GM12875 (cell line): ENCODE results near the gene FAM3D.
"Not testable (repeated sequence)": the region's sequence is repeated elsewhere in the genome, so short reads cannot be mapped to it uniquely, and the experiment has no call there.

Source experiments
- H3K4me3 ChIP-seq: one replicate; pipeline ENCODE4 v1.5.1; 2011; ENCODE audit warnings: low read depth, low read length, control low read depth
- TF ChIP-seq, protein P1 (sequence below): IDR thresholded peaks from 2 replicates; pipeline ENCODE4 v1.5.1; 2011; ENCODE audit warnings: low read depth, mild to moderate bottlenecking, control low read depth, inconsistent platforms, low read length, moderate library complexity, borderline replicate concordance; ENCODE audit not compliant: insufficient read depth

Gene FAM3D

DNA sequence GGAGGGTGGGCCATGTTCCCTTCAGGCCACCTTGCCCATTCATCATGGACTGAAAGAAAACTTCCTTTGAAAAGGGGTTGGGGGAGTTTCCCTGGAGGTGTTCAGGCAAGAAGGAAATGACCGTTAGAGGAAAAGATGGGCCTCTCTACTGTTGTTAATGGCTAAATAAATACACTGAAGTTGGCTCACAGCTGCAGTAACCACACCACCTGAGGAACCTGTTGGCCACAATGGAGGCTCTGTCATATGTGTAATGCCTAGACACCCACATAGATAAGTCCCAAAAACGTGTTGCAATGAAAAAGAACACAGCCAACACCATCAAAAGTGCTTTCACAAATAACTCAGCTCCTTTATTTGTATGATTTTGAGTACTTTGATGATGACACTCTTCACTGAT lies 38.2 kb upstream of the FAM3D start:
- TF ChIP-seq, protein P1, sequence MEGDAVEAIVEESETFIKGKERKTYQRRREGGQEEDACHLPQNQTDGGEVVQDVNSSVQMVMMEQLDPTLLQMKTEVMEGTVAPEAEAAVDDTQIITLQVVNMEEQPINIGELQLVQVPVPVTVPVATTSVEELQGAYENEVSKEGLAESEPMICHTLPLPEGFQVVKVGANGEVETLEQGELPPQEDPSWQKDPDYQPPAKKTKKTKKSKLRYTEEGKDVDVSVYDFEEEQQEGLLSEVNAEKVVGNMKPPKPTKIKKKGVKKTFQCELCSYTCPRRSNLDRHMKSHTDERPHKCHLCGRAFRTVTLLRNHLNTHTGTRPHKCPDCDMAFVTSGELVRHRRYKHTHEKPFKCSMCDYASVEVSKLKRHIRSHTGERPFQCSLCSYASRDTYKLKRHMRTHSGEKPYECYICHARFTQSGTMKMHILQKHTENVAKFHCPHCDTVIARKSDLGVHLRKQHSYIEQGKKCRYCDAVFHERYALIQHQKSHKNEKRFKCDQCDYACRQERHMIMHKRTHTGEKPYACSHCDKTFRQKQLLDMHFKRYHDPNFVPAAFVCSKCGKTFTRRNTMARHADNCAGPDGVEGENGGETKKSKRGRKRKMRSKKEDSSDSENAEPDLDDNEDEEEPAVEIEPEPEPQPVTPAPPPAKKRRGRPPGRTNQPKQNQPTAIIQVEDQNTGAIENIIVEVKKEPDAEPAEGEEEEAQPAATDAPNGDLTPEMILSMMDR = no peak
- no peak overlapping the region for H3K4me3 ChIP-seq

DNA sequence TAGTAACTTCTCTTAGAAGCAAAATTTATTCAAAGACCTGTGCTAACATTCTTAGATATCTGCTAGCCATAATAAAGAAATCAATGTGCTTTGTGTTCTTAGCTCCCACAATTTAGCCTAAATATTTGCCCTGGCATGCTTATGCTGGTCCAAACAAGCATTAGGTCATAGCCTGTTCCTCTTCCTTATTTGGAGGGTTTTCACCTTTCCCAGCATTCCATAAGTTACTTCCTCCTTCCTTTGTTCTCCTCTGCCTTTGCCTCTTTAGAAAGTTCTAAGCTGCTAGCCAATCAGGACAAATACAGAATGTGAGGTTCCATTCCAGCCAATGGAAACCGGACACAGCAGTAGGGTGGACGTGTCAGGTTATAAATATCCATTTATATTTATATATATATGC lies 37.7 kb upstream of the FAM3D start:
- not testable (repeated sequence) for H3K4me3 ChIP-seq

DNA sequence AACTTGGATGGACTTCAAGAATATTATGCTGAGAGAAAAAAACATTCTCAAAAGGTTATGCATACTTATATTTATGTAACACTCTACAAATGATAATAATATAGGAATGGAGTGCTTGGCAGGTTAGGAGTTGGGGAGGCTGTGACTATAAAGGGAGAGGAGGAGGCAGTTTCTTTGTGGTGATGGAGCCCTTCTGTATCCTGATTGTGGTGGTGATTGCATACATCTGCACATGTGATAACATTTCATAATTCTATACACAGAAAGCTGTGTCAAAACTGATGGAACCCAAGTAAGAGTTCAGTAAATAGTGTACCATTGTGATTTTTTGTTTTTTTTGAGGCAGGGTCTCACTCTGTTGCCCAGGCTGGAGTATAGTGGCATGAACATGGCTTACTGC lies 31.7 kb upstream of the FAM3D start:
- H3K4me3 ChIP-seq = no peak overlapping the region
- TF ChIP-seq, protein P1 = no peak

DNA sequence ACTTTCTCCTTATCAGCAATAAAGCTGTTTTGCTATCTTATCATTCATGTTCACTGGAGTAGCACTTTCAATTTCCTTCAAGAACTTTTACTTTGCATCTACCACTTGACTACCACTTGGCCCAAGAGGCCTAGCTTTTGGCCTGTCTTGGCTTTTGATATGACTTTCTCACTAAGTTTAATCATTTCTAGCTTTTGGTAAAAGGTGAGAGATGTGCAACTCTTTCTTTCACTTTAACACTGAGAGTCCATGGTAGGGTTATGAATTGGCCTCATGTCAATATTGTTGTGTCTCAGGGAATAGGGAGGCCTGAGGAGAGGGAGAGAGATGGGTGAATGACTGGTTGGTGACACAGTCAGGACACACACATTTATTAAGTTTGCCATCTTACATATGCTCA lies 31.0 kb upstream of the FAM3D start:
- TF ChIP-seq, protein P1 = no peak

DNA sequence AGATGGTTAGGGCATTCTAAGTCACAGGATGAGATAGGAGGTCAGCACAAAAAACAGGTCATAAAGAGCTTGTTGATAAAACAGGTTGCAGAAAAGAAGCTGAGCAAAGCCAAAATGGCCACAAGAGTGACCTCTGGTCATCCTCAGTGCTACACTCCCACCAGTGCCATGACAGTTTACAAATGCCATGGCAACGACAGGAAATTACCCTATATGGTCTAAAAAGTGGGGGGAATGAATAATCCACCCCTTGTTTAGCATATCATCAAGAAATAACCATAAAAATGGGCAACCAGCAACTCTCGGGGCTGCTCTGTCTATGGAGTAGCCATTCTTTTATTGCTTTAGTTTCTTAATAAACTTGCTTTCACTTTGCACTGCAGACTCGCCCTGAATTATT lies 30.2 kb upstream of the FAM3D start:
- not testable (repeated sequence) for H3K4me3 ChIP-seq

More for the DNA sequence above, 31.0 kb upstream of the FAM3D start:
- no peak overlapping the region for H3K4me3 ChIP-seq

DNA sequence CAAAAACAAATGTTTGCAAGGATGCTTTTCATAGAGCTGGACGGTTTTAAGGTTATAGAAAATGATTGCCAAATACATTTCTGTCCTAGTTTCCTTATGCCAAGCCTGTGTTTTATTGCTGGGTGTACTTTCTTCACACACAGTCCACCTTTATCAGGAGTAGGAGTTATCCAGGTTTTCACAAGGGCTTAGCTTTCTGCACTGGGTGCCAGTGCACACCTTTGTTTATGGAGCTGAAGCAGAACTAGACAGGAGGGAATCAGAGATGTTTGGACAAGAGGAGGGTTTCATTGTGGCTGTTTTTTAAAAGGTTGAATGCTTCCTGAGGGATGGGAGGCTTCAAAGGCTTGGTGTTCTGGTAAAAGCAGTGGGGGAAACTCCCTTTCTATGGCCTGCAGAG lies 29.5 kb upstream of the FAM3D start:
- no peak overlapping the region for H3K4me3 ChIP-seq
- TF ChIP-seq, protein P1 = no peak

DNA sequence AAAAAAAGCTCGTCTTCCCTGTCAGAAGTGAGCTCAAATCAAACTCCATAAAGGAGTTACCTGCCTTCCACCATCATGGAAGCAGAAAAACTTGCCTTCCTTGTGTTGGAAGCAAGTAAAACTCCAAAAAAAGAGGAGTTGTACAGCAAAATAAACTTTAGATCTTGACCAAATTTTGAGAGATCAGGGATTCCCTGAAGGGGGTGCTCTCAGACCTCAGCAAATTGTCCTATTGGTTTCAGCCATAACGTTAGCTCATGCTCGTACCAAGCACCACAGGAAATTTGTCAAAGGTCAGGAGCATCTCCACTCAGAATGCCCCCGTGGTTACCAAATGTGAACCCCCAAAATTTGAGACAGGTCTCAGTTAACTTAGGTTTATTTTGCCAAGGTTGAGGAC lies 28.7 kb upstream of the FAM3D start:
- not testable (repeated sequence) for H3K4me3 ChIP-seq

DNA sequence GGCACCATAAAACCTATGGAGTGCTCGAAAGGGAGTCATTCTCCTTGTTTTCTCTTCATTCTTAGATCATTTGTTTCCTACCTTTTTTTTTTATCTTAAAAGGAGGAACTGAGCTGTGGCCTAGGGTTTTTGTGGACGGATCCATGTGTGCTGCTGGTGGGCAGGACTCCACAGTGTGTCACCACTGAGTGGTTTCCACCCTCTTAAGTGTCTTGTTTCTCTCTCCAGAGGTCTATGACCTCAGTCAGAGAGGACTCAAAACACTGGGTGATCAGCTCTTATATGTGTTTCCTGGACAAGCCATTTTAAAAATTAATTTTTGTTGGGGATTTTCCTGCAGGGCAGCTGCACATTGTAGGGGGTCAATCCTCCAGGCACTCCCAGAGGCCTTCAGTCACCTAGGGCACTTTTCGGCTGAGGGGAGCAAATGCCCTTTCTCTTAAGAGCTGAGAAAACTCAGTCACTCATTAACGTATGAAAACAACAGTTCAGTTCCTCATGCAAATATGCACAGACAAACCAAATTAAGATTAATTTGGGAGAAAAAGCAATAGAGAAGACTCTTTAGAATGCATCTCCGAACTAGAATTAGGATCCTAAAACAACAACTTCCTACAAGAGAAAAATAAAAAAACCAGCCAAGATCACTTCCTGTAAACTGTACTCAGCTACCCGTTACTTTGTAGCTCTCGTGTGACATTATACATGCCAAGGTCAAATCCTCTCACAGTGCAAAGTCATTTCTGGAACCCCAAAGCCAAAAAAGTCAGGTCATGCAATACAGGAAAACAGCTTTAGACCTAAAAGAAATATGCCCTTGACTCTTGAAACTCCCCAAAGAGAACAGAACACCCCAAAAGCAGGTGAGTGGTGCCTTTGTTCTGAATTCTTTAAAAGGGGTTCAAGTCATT lies 27.6 kb upstream of the FAM3D start:
- TF ChIP-seq, protein P1 = no peak
- no peak overlapping the region for H3K4me3 ChIP-seq

DNA sequence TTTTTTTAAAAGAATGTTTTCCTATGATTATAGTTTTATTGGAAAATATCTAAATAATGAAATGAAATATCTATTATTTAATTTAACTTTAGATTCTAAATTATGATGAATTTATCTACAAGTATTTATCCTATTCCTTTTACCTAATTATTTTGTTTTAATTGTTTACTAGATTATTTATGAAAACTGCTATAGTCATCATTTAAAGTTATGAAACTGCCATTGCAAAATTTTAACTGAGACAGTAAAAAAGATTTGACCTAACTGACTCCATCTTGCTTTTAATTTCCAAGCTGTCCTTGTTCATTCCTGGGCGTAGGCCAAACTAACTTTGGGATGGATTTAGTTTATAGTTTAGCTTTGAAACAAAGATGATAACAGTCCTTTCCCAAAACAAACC lies 25.9 kb upstream of the FAM3D start:
- H3K4me3 ChIP-seq = no peak overlapping the region
- TF ChIP-seq, protein P1 = no peak
